HG03520 (cell line): ENCODE measurements around the gene RNF19B.
"Not testable (repeated sequence)": the region's sequence is repeated elsewhere in the genome, so short reads cannot be mapped to it uniquely, and the experiment has no call there.

Source experiments
- ATAC-seq: cut with Tn5 transposase; IDR thresholded peaks from one replicate; pipeline ENCODE4 v1.9.1; 2021; ENCODE audit warnings: mild to moderate bottlenecking, moderate library complexity; ENCODE audit not compliant: unreplicated experiment

RNF19B gene

GRCh38 chr1:32934535-32934934, 30.1 kb downstream of the RNF19B start:
- no peak for ATAC-seq

- ATAC-seq = no peak
Measured at GRCh38 chr1:32933742-32934322, 30.8 kb downstream of the RNF19B start.

- ATAC-seq = no peak
Measured at GRCh38 chr1:32931760-32932159, 32.8 kb downstream of the RNF19B start.

- no peak for ATAC-seq
Measured at GRCh38 chr1:32929366-32929765, 35.2 kb downstream of the RNF19B start.

GRCh38 chr1:32928715-32929114, 35.9 kb downstream of the RNF19B start:
- ATAC-seq = no peak

GRCh38 chr1:32928285-32928684, 36.3 kb downstream of the RNF19B start:
- ATAC-seq = no peak

GRCh38 chr1:32927441-32927840, 37.2 kb downstream of the RNF19B start:
- no peak for ATAC-seq

- no peak for ATAC-seq
Measured at GRCh38 chr1:32926562-32926961, 38.0 kb downstream of the RNF19B start.

GRCh38 chr1:32925403-32926162, 39.0 kb downstream of the RNF19B start:
- no peak for ATAC-seq

- no peak for ATAC-seq
Measured at GRCh38 chr1:32924881-32925344, 39.7 kb downstream of the RNF19B start.

GRCh38 chr1:32920833-32921232, 43.8 kb downstream of the RNF19B start:
- no peak for ATAC-seq

- ATAC-seq = no peak
Measured at GRCh38 chr1:32919811-32920733, 44.5 kb downstream of the RNF19B start.

GRCh38 chr1:32918179-32918578, 46.4 kb downstream of the RNF19B start:
- ATAC-seq = no peak

GRCh38 chr1:32917521-32917920, 47.1 kb downstream of the RNF19B start:
- ATAC-seq = no peak

GRCh38 chr1:32915766-32916706, 48.6 kb downstream of the RNF19B start:
- no peak for ATAC-seq

- no peak for ATAC-seq
Measured at GRCh38 chr1:32910319-32910718, 54.3 kb downstream of the RNF19B start.

- no peak for ATAC-seq
Measured at GRCh38 chr1:32907435-32907834, 57.2 kb downstream of the RNF19B start.

GRCh38 chr1:32906654-32907053, 58.0 kb downstream of the RNF19B start:
- no peak for ATAC-seq

- not testable (repeated sequence) for ATAC-seq
Measured at GRCh38 chr1:32905588-32905987, 59.0 kb downstream of the RNF19B start.

GRCh38 chr1:32904797-32905196, 59.8 kb downstream of the RNF19B start:
- ATAC-seq = no peak
